Fibroblast of skin of back (primary cell): ENCODE data around the gene GLB1L. TPM values are rescaled to one million over a fixed set of nuclear protein-coding genes. Genes with fewer than 3 reads are reported as not detected.
A peak's percentile ranks its signal among the peaks of the same experiment; 100 is the strongest.
"Not testable (repeated sequence)": the region's sequence is repeated elsewhere in the genome, so short reads cannot be mapped to it uniquely, and the experiment has no call there.

Experiments
- DNase-seq: peaks from one replicate; pipeline ENCODE4 v3.0.0-alpha.2; 2013
- polyA plus RNA-seq, 2 experiments: library from polyadenylated mRNA; unstranded; fragments of 120-200 nt; gene quantifications; one replicate each; pipeline ENCODE4 v1.2.1, GENCODE V29; 2013; ENCODE audit not compliant: insufficient read length in 2 of 2

Gene GLB1L
- polyA plus RNA-seq (2013, experiment 1 of 2; ENCODE audit: insufficient read length): 3.9 TPM
- polyA plus RNA-seq (2013, experiment 2 of 2; ENCODE audit: insufficient read length): 4.1 TPM

- DNase-seq: peak; percentile 92
Observed at GRCh38 chr2:219245148-219245898, at the start of gene GLB1L, which contains the start of gene STK16. Gene GLB1L (minus strand): TSS chr2:219245444. CDS start chr2:219243573, 1,871 bp downstream. Gene STK16 (plus strand): TSS chr2:219245479. CDS start chr2:219246000, 521 bp downstream.

GRCh38 chr2:219294356-219295351 lies 49.4 kb upstream of the GLB1L start:
- DNase-seq: peak; percentile 69

- DNase-seq: no peak
Observed at GRCh38 chr2:219293736-219294231, 48.5 kb upstream of the GLB1L start.

- DNase-seq: no peak
Observed at GRCh38 chr2:219292616-219293015, 47.4 kb upstream of the GLB1L start.

GRCh38 chr2:219291910-219292490 lies 46.8 kb upstream of the GLB1L start:
- no peak for DNase-seq

- no peak for DNase-seq
Observed at GRCh38 chr2:219291394-219291793, 46.1 kb upstream of the GLB1L start.

- no peak for DNase-seq
Observed at GRCh38 chr2:219290381-219291171, 45.3 kb upstream of the GLB1L start.

- DNase-seq: peak; percentile 77
Observed at GRCh38 chr2:219289537-219290361, 44.5 kb upstream of the GLB1L start.

- no peak for DNase-seq
Observed at GRCh38 chr2:219289195-219289536, 43.9 kb upstream of the GLB1L start.

- DNase-seq: no peak
Observed at GRCh38 chr2:219287580-219288265, 42.5 kb upstream of the GLB1L start.

GRCh38 chr2:219287116-219287440 lies 41.8 kb upstream of the GLB1L start:
- DNase-seq: not testable (repeated sequence)

GRCh38 chr2:219286436-219287115 lies 41.3 kb upstream of the GLB1L start:
- no peak for DNase-seq

- peak; percentile 76 for DNase-seq
Observed at GRCh38 chr2:219285894-219286425, 40.7 kb upstream of the GLB1L start.

- DNase-seq: no peak
Observed at GRCh38 chr2:219285373-219285735, 40.1 kb upstream of the GLB1L start.

GRCh38 chr2:219284501-219285372 lies 39.5 kb upstream of the GLB1L start:
- DNase-seq: no peak

GRCh38 chr2:219282943-219283581 lies 37.8 kb upstream of the GLB1L start:
- no peak for DNase-seq

- DNase-seq: no peak
Observed at GRCh38 chr2:219282375-219282774, 37.1 kb upstream of the GLB1L start.

GRCh38 chr2:219281588-219281987 lies 36.3 kb upstream of the GLB1L start:
- no peak for DNase-seq
